ENCODE data around the gene CDH13. TPM values are rescaled to one million over a fixed set of nuclear protein-coding genes. Genes with fewer than 3 reads are reported as not detected.

Gene CDH13
- total RNA-seq, 4 donors from 2014 or later = 12.5 to 35.9 (median 22.1) TPM

DNA sequence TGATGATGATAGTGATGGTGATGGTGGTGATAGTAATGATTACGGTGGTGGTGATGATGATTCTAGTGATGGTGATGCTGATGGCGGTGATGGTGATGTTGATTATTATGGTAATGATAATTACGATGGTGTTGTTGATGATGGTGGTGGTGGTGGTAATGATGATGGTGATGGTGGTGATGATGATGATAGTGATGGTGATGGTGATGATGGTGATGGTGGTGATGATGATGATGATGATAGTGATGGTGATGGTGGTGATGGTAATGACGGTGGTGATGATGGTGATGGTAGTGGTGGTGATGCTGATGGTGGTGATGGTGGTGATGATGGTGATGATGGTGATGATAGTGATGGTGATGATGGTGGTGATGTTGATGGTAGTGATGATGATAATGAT, 370.0 kb downstream of the CDH13 start:
- TF ChIP-seq, protein P1, sequence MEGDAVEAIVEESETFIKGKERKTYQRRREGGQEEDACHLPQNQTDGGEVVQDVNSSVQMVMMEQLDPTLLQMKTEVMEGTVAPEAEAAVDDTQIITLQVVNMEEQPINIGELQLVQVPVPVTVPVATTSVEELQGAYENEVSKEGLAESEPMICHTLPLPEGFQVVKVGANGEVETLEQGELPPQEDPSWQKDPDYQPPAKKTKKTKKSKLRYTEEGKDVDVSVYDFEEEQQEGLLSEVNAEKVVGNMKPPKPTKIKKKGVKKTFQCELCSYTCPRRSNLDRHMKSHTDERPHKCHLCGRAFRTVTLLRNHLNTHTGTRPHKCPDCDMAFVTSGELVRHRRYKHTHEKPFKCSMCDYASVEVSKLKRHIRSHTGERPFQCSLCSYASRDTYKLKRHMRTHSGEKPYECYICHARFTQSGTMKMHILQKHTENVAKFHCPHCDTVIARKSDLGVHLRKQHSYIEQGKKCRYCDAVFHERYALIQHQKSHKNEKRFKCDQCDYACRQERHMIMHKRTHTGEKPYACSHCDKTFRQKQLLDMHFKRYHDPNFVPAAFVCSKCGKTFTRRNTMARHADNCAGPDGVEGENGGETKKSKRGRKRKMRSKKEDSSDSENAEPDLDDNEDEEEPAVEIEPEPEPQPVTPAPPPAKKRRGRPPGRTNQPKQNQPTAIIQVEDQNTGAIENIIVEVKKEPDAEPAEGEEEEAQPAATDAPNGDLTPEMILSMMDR (IDR thresholded peaks at IDR 0.05) = no peak
- ATAC-seq (ENCODE audit: low FRiP score) = no peak

DNA sequence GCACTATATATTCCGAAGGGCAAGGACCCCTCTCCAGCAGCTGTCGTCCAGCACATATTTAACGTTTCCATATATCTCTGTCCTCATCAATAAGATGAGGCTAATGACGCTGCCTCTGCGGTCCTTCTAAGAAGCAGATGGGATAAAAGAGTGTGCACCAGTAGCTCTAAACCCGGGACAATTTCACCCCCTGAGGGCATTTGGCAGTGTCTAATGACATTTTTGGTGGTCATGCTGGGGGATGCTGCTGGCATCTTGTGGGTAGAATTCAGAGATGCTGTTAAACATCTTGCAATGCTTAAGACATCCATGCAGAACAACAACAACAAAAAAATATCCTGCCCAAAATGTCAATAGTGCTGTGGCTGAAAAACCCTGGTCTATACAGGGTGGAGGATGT, 372.9 kb downstream of the CDH13 start:
- TF ChIP-seq, protein P1 (IDR thresholded peaks at IDR 0.05) = no peak
- ATAC-seq (ENCODE audit: low FRiP score) = no peak
- no peak for DNase-seq (ENCODE audit: low spot score)

More for the DNA sequence above, 370.0 kb downstream of the CDH13 start:
- DNase-seq (ENCODE audit: low spot score) = no peak

DNA sequence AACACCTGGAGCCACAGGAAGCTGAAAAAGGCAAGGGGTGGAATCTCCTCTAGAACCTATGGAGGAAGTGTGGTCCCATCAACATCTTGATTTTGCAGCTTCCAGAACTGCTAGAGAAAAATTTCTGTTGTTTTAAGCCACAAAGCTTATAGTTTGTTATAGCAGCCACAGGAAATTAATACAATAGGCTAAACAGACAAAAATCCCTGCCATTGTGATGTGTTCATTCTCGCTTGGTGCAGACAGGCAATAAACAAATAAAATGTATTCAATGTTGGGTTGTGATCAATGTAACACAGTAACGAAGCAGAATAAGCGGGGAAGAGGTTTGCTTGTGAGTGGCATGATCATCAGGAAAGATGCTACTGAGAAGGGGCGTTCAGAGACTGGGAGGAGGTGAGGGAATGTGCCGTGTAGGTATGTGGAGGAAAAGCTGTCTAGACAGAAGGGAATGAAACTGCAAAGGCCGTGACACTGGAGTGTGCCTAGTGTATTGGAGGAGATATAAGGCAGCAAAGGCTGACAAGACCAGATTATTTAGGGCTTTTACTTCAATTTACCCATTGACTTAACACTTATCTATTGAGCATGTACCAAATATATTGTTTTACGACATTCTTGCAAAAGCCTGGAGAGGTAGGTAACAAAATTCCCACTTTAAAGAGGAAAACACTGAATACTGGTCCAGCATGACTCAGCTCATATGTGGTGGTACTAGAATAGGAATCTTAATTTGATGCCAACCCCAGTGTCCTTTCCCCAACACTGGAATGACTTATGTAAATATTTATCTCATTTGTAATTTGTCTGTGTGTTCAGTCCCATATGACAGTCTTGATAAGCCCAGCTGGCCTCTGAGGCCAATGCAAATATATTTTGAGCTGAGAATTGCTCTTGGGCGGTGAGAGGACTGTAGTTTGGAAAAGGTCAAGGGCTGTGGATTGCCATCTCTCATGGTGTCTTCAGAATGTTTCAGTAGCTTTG, 375.9 kb downstream of the CDH13 start:
- TF ChIP-seq, protein P1 (IDR thresholded peaks at IDR 0.05) = no peak
- ATAC-seq (ENCODE audit: low FRiP score) = no peak
- DNase-seq (ENCODE audit: low spot score) = no peak

DNA sequence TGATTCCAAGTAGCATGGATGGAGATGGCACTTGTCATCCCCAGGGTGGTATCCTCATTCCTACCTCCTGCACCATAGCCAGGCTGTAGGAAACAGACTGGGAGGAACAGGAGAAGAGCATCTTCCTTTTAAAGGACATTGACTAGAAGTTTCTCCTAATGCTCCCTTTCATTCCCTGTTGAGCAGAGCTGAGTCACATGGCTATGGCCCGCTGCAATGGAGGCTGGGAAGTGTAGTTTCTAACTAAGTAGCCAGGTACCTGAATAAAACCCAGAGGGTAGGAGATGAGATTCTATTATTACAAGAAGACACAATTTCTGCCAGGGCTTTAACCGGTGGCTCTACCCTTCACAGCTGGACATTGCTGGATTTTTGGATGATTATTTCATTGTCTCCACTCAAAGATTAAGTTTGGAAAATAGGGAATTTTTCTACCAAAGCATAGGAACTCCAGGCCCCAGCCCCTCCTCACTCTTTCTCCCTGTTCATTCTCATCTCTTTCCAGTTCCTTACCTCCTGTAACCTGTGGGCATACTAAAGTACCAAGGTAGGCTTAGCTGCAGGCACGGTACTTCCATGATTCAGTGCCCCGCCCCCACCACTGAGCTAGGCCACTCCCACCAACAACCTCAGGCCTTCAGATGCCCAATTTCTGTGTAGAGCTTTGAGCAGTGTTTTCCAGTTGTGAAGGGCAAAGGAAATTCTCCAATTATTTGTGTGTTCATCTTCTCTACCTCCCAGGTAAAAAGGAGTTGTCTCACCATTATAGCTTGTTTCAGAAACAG, 378.3 kb downstream of the CDH13 start:
- DNase-seq (ENCODE audit: low spot score) (no peak), ATAC-seq (ENCODE audit: low FRiP score) (no peak)
- TF ChIP-seq, protein P1 (IDR thresholded peaks at IDR 0.05) = no peak

DNA sequence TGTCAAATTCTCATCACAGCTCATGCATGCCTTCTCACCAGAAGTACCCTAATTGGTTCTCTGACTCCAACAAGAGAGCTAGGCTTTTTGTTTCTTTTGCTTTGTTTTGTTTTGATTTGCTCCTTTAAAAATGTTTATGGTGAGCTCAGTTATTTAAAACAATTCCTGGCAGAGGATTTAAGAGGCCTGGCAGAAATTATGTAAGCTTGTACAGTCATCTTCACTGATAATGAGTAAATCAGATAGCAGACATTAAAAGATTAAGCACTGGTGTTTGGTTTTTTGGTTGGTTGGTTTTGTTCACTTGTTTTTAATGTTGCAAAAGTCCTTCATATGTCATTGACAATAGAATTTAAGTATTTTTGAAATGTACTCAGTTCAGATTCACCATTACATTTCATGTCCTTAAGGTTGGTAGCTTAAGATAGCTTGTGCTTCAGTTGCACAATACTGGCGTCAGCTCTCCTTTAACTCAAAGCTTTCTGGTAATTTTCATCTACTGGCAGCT, 378.9 kb downstream of the CDH13 start:
- TF ChIP-seq, protein P1 (IDR thresholded peaks at IDR 0.05) = no peak
- ATAC-seq (ENCODE audit: low FRiP score) (no peak), DNase-seq (ENCODE audit: low spot score) (no peak)

DNA sequence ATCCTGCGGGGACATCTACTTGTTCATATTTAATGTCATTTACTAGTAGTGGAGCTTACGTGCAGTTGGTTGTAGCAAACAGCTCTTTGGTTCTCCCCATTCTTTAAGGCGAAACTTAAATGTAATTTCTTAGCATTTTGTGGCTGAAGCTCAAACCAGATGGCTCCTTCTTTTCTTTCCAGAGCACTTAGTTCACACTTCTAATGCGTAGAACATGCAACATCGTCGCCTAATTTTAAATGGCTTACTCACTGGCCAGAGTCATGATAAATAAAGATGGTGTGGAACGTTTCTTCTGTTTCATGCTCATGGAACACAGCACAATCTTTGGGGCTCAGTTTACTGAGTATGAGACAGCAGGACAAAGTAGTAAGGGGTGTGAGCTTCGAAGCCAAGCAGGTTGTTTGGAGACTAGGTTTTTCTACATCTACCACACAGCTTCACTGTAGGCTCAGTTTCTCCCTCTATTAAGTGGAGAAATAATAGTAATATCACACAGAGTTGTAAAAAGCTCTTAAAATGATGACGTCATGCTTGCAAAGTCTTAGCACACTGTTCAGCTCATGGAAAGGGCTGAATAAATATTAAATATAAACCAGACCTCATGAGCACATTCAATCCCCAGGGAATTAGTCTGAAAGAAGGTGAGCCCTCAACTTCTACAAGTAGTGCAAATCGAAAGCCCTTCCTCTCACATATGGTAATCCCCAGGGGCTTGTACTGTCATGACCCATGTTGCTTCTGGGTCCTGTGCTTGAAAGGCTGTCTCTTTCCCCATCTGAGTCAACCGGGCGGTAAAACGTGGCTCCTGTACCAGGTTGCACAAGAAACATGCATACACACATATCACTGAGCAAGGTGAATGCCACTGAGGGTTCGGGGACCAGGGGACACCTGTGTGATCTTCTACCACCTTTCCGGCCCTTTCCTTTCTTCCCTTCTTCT, 384.3 kb downstream of the CDH13 start:
- DNase-seq (ENCODE audit: low spot score) (no peak), ATAC-seq (ENCODE audit: low FRiP score) (no peak)
- TF ChIP-seq, protein P1 (IDR thresholded peaks at IDR 0.05) = no peak
